ENCODE data around the gene ELMO1. TPM values are rescaled to one million over a fixed set of nuclear protein-coding genes. Genes with fewer than 3 reads are reported as not detected.

ELMO1 gene
- total RNA-seq, 1 experiment from 2014 or later, result 7.8 TPM

- no peak overlapping the region for H3K4ac ChIP-seq (ENCODE audit: low read depth, low read length)
- peaks cover 10 to 11% of the 10 kb centered on the region in 2 experiments for H3K4me1 Mint-ChIP-seq
- H3T11ph ChIP-seq (ENCODE audit: low read length), result no peak overlapping the region
- no peak overlapping the region for H2BK20ac ChIP-seq (ENCODE audit: low read depth, low read length, poor library complexity, severe bottlenecking)
- no peak overlapping the region for H3K18ac ChIP-seq (ENCODE audit: insufficient read length, low read depth, low read length)
- H3K9ac ChIP-seq (ENCODE audit: extremely low read depth, insufficient read length, low read length), result no peak overlapping the region
- H4K91ac ChIP-seq (ENCODE audit: insufficient read length, low read depth, low read length), result no peak overlapping the region
- no peak overlapping the region for H2AFZ ChIP-seq (ENCODE audit: low read length)
- no peaks in the 10 kb centered on the region for H3K9me3 Mint-ChIP-seq
- no peak overlapping the region for H3K4me2 ChIP-seq (ENCODE audit: insufficient read depth, insufficient read length, low read length)
- no peaks in the 10 kb centered on the region for H3K79me2 ChIP-seq (ENCODE audit: insufficient read depth, low read length)
- WGBS (ENCODE audit: extremely low coverage, insufficient read length, low lambda C conversion rate), result no CpG with 5 or more reads among the region's 2 CpGs
- no peak overlapping the region for H3K14ac ChIP-seq (ENCODE audit: insufficient read depth, low read length)
- no peak overlapping the region for H3K27ac ChIP-seq (ENCODE audit: insufficient read length, low read depth, low read length)
- no peaks in the 10 kb centered on the region for H3K27me3 ChIP-seq (ENCODE audit: insufficient read depth, low read length)
- no peak overlapping the region for H3K27ac Mint-ChIP-seq
- H3K79me1 ChIP-seq (ENCODE audit: insufficient read depth, low read depth, low read length, poor library complexity, severe bottlenecking), result no peaks in the 10 kb centered on the region
- no peaks in the 10 kb centered on the region for H3K23me2 ChIP-seq (ENCODE audit: insufficient read length, low read depth, low read length, poor library complexity, severe bottlenecking)
- H3K23ac ChIP-seq (ENCODE audit: insufficient read length, low read depth, low read length), result no peak overlapping the region
- DNase-seq, result no peak
- no peak overlapping the region for H3K56ac ChIP-seq (ENCODE audit: insufficient read length, low read depth, low read length)
- no peak for TF ChIP-seq CTCF (conservative IDR thresholded peaks at IDR 0.05)
- H3K9me3 ChIP-seq (ENCODE audit: control insufficient read depth, low read depth, low read length), result no peaks in the 10 kb centered on the region
- H3K4me1 ChIP-seq (ENCODE audit: insufficient read depth, low read length), result no peaks in the 10 kb centered on the region
- H3K27me3 Mint-ChIP-seq (ENCODE audit: low read depth), result no peaks in the 10 kb centered on the region
- H4K20me1 ChIP-seq (ENCODE audit: control insufficient read depth, insufficient read depth, insufficient read length), result no peaks in the 10 kb centered on the region
- H2BK12ac ChIP-seq (ENCODE audit: insufficient read length, low read depth, low read length), result no peak overlapping the region
- no peak overlapping the region for H4K8ac ChIP-seq (replicated peaks; ENCODE audit: insufficient read length, low read depth, low read length)
- H2AK5ac ChIP-seq (ENCODE audit: insufficient read length, low read length), result no peak overlapping the region
- no peak overlapping the region for H2BK15ac ChIP-seq (ENCODE audit: low read depth, low read length)
- no peak overlapping the region for H2BK120ac ChIP-seq (ENCODE audit: low read depth, low read length, poor library complexity, severe bottlenecking)
- no peak overlapping the region for H2BK5ac ChIP-seq (ENCODE audit: insufficient read length, low read length)
- H3K36me3 Mint-ChIP-seq (ENCODE audit: insufficient read depth in 1 of 3, low read depth in 3 of 3), result no peaks in the 10 kb centered on the region
- no peak overlapping the region for H4K5ac ChIP-seq (ENCODE audit: insufficient read length, low read depth, low read length)
- H3K4me3 Mint-ChIP-seq, result no peak overlapping the region
These were observed 378.6 kb downstream of the ELMO1 start for GRCh38 chr7:37070031-37070430.
